ENCODE data around the gene BRAT1. TPM values are rescaled to one million over a fixed set of nuclear protein-coding genes. Genes with fewer than 3 reads are reported as not detected.

BRAT1 gene
- total and polyA plus RNA-seq, 2 experiments from 2014 or later, result 19.2 to 45.0 TPM

DNA sequence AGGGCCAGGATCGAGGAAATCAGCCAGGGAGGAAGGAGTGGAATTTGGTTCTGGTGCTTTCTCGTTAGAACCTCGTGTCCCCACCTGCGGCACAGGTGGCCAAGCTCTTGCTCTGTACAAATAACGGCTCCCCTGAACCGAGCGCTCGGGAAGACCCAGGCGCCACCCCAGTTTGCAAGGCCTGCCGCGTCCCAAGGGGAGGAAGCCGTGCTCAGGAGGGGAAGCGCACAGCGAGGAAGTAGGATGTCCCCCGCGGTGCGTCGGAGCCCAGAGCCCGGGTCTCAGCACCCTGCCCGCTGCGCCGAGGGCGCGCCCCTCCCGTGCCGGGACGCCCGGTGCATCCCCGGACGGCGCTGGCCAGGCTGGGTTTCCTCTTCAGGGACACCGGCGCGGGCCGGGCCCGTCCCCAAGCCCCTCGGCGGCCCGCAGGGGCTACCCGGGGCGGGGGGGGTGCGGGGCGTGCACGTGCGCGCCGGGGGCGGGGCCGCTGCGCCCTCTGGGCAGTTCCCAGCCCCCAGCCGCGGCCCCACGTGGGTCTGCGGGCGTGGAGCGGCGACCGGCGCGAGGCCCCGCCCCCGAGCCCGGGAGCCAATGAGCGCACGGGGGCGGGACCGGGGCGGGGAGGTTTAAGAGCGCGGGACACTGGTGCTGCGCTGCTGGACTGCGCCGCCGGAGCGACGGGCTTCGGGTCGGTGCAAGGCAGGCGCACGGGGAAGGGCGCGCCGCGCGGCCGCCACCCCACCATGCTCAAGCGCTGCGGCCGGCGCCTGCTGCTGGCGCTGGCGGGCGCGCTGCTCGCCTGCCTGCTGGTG, 36.0 kb downstream of the BRAT1 start, which contains the start of gene LFNG:
Gene LFNG, plus strand, starts transcription at position 656 of the 812 bp plus-strand sequence. Its CDS starts 88 bp downstream, at position 744.
- Histone ChIP-seq H4K20me1 (ENCODE audit: insufficient read depth, poor library complexity, severe bottlenecking) (peaks cover 3% of the 10 kb centered on the region), H3K4me2 (peak within 1 kb of the TSS; percentile 96), H3K79me2 (peaks cover 6% of the 10 kb centered on the region), H3K9me3 (ENCODE audit: low read depth) (no peaks in the 10 kb centered on the region), H3K27me3 (peaks cover 20% of the 10 kb centered on the region), H2AFZ (peak within 1 kb of the TSS; percentile 40), H3K36me3 (replicated peaks; ENCODE audit: insufficient read depth, low read depth) (no peaks in the 10 kb centered on the region), H3K4me3 (peak within 1 kb of the TSS; percentile 39), H3K27ac (no peak within 1 kb of the TSS), H3K4me1 (ENCODE audit: insufficient read depth) (peaks cover 51% of the 10 kb centered on the region), H3K9me2 (replicated peaks; ENCODE audit: insufficient read depth) (no peaks in the 10 kb centered on the region)
- WGBS (ENCODE audit: low lambda C conversion rate, missing lambda C conversion rate), result 1% methylated on average over 42 of the region's 95 CpGs
- TF ChIP-seq EZH2phosphoT487 (IDR thresholded peaks at IDR 0.05; ENCODE audit: low read depth, severe bottlenecking, unreplicated experiment) (no peak), EZH2 (IDR thresholded peaks at IDR 0.05; ENCODE audit: borderline replicate concordance) (no peak)
- TF ChIP-seq, protein P1, sequence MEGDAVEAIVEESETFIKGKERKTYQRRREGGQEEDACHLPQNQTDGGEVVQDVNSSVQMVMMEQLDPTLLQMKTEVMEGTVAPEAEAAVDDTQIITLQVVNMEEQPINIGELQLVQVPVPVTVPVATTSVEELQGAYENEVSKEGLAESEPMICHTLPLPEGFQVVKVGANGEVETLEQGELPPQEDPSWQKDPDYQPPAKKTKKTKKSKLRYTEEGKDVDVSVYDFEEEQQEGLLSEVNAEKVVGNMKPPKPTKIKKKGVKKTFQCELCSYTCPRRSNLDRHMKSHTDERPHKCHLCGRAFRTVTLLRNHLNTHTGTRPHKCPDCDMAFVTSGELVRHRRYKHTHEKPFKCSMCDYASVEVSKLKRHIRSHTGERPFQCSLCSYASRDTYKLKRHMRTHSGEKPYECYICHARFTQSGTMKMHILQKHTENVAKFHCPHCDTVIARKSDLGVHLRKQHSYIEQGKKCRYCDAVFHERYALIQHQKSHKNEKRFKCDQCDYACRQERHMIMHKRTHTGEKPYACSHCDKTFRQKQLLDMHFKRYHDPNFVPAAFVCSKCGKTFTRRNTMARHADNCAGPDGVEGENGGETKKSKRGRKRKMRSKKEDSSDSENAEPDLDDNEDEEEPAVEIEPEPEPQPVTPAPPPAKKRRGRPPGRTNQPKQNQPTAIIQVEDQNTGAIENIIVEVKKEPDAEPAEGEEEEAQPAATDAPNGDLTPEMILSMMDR (IDR thresholded peaks at IDR 0.05; ENCODE audit: poor library complexity), result no peak
- peak; percentile 96 for DNase-seq (ENCODE audit: low spot score)

DNA sequence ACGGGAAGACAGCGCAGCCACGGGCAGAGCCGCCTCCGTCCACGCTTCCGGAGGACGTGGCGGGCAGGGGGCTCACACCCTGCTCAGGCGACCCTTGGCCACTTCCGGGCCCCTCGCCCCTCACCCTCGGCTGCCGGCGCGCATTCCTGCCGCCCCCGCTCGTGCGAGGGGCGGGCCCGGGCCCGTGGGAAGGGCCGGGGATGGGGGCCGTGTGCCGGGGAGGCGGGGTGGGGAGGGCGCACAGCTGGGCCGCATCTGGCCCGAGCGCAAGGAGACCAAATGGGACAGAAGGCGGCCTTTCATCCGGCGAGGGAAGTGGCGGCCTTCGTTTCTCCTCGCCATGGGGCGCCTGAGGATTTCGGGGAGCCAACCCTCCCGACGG, 36.6 kb downstream of the BRAT1 start:
- no peak for DNase-seq (ENCODE audit: low spot score)
- Histone ChIP-seq H2AFZ (peak overlapping the region; percentile 40), H3K27me3 (peaks cover 20% of the 10 kb centered on the region), H4K20me1 (ENCODE audit: insufficient read depth, poor library complexity, severe bottlenecking) (peaks cover 3% of the 10 kb centered on the region), H3K4me3 (peak overlapping the region; percentile 39), H3K79me2 (peaks cover 6% of the 10 kb centered on the region), H3K27ac (no peak overlapping the region), H3K4me2 (peak overlapping the region; percentile 96), H3K4me1 (ENCODE audit: insufficient read depth) (peaks cover 48% of the 10 kb centered on the region), H3K9me2 (replicated peaks; ENCODE audit: insufficient read depth) (no peaks in the 10 kb centered on the region), H3K9me3 (ENCODE audit: low read depth) (no peaks in the 10 kb centered on the region), H3K36me3 (replicated peaks; ENCODE audit: insufficient read depth, low read depth) (no peaks in the 10 kb centered on the region)
- TF ChIP-seq EZH2phosphoT487 (IDR thresholded peaks at IDR 0.05; ENCODE audit: low read depth, severe bottlenecking, unreplicated experiment), result no peak
- TF ChIP-seq EZH2 (IDR thresholded peaks at IDR 0.05; ENCODE audit: borderline replicate concordance), result no peak
- TF ChIP-seq, protein P1 (IDR thresholded peaks at IDR 0.05; ENCODE audit: poor library complexity), result no peak
- 5% methylated on average over 25 of the region's 41 CpGs for WGBS (ENCODE audit: low lambda C conversion rate, missing lambda C conversion rate)

DNA sequence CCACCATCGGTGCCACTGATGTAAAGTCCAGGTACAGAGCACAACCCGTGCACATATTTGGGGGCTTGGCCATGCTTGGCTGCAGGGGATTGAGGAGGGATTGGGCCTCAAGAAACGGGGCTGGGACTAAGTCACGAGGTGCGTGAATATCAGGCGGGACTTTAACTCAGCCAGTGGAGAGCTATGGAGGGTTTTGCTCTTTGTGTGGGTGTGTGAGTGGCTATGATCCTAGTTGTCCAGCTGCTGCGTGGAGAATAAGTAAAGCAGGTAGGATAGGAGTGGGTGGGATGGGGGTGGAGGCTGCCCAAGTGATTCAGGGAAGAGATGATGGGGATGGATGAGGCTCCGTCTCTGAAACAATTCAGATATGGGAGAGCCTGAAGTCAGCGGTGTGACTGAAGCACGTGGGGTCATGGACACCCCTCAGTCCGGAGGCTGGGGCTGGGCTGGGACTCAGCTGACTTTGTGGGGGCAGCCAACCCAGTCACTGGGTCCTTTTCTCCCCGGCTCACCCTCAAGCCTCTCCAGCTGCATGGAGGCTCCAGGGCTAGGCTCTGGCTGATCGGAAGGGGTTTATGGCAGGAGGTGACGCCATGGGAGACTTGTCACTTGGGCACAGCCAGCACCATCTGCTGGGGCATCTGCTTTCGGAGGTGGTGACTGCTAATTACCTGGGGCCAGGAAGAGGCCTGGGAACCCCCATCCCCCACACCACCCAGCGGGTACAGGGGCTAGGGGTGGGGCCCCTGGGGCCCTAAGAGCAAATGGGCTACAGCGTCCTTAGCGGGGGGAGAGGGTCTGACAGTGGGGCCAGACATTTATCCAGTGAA, 37.4 kb downstream of the BRAT1 start:
- Histone ChIP-seq H4K20me1 (ENCODE audit: insufficient read depth, poor library complexity, severe bottlenecking) (peaks cover 3% of the 10 kb centered on the region), H3K9me2 (replicated peaks; ENCODE audit: insufficient read depth) (no peaks in the 10 kb centered on the region), H3K4me3 (no peak overlapping the region), H3K27ac (no peak overlapping the region), H3K4me1 (ENCODE audit: insufficient read depth) (peaks cover 40% of the 10 kb centered on the region), H3K36me3 (replicated peaks; ENCODE audit: insufficient read depth, low read depth) (no peaks in the 10 kb centered on the region), H3K4me2 (peak overlapping the region; percentile 96), H3K9me3 (ENCODE audit: low read depth) (no peaks in the 10 kb centered on the region), H3K79me2 (peaks cover 6% of the 10 kb centered on the region), H2AFZ (no peak overlapping the region), H3K27me3 (peaks cover 20% of the 10 kb centered on the region)
- 64% methylated on average over 18 of the region's 18 CpGs for WGBS (ENCODE audit: low lambda C conversion rate, missing lambda C conversion rate)
- TF ChIP-seq EZH2 (IDR thresholded peaks at IDR 0.05; ENCODE audit: borderline replicate concordance) (no peak), EZH2phosphoT487 (IDR thresholded peaks at IDR 0.05; ENCODE audit: low read depth, severe bottlenecking, unreplicated experiment) (no peak)
- TF ChIP-seq, protein P1 (IDR thresholded peaks at IDR 0.05; ENCODE audit: poor library complexity), result no peak
- no peak for DNase-seq (ENCODE audit: low spot score)

All from hepatocyte (in vitro differentiated cells).